ENCODE results near the gene MRPS18B.

The MRPS18B gene

DNA sequence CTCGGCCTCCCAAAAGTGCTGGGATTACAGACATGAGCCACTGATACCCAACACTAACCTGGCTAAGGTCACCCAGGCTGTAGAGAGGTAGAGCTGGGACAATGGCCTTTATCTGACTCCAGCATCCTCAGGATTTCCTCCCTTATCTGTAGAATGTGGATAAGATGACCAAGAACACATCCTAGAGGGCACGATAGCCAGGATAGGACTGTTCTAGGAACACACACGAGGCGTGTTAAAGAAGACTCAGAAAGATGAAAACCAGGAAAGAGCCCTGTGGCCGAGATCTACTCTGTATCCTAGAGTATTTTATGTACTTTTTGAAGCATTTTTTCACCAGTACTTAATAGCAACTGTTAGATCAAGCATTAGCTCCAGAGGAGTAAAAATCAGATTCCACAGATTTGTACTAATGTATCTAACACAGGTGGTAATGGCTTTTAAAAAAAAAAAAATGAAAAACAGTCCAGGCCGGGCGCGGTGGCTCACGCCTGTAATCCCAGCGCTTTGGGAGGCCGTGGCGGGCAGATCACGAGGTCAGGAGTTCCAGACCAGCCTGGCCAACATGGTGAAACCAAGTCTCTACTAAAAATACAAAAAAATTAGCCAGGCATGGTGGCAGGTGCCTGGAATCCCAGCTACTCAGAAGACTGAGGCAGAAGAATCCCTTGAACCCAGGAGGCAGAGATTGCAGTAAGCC is 17.9 kb upstream of the MRPS18B start:
- peak overlapping the region; percentile 97 for H3K27ac Mint-ChIP-seq
- H3K27me3 Mint-ChIP-seq (ENCODE audit: low read depth, poor library complexity) = peaks cover 3% of the 10 kb centered on the region
- no peak overlapping the region for H3K4me3 Mint-ChIP-seq
- H3K4me1 Mint-ChIP-seq = peaks cover 5% of the 10 kb centered on the region
- TF ChIP-seq, protein P1, sequence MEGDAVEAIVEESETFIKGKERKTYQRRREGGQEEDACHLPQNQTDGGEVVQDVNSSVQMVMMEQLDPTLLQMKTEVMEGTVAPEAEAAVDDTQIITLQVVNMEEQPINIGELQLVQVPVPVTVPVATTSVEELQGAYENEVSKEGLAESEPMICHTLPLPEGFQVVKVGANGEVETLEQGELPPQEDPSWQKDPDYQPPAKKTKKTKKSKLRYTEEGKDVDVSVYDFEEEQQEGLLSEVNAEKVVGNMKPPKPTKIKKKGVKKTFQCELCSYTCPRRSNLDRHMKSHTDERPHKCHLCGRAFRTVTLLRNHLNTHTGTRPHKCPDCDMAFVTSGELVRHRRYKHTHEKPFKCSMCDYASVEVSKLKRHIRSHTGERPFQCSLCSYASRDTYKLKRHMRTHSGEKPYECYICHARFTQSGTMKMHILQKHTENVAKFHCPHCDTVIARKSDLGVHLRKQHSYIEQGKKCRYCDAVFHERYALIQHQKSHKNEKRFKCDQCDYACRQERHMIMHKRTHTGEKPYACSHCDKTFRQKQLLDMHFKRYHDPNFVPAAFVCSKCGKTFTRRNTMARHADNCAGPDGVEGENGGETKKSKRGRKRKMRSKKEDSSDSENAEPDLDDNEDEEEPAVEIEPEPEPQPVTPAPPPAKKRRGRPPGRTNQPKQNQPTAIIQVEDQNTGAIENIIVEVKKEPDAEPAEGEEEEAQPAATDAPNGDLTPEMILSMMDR (IDR thresholded peaks at IDR 0.05) = no peak
- peaks cover 56% of the 10 kb centered on the region for H3K36me3 Mint-ChIP-seq (ENCODE audit: low read depth)
- no peaks in the 10 kb centered on the region for H3K9me3 Mint-ChIP-seq
- no peak for DNase-seq

DNA sequence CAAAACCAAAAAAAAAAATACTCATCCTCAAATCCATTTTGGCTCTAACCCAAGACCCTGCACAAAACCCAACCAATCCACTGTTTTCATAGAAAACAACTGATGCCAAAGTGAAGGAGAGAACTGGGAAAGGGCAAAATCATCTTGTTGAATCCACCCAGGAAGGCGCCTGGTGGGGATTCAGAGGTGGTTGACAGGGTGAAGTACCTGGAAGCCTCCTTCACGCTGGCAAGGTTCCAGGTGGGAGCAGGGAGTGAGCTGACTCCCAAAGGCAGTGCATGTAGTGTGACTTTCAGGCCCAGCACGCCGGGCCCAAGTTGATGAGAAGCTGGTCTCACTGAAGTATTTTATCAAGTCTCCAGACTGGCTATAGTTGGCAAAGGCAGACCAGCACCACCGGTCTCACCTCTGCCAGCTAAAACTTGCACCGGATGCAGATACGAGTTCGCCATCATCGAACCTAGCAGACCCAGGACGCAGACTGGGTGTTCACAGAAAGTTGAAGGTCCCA is 17.1 kb upstream of the MRPS18B start:
- no peak for DNase-seq
- peaks cover 5% of the 10 kb centered on the region for H3K4me1 Mint-ChIP-seq
- no peak overlapping the region for H3K4me3 Mint-ChIP-seq
- peaks cover 58% of the 10 kb centered on the region for H3K36me3 Mint-ChIP-seq (ENCODE audit: low read depth)
- H3K9me3 Mint-ChIP-seq = no peaks in the 10 kb centered on the region
- peak overlapping the region; percentile 64 for H3K27ac Mint-ChIP-seq
- peaks cover 3% of the 10 kb centered on the region for H3K27me3 Mint-ChIP-seq (ENCODE audit: low read depth, poor library complexity)
- TF ChIP-seq, protein P1 (IDR thresholded peaks at IDR 0.05) = no peak

DNA sequence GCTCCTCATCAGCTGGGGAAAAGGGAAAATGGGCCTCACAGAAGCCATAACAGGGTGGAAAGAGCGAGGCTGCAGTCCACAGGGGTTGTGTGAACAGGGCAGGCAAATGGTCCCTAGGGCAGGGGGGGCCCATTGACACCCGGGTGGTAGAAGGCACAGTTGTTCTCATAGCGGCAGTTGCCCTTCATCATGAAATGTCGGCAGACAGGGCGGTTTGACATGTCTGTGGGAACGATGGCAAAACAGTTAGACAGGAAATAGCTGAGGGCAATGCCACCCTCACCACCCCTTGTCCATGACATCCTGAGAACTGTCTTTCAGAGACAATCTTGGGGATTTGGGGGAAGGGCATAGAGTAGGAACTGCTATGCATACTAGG is 16.2 kb upstream of the MRPS18B start:
- no peaks in the 10 kb centered on the region for H3K27me3 Mint-ChIP-seq (ENCODE audit: low read depth, poor library complexity)
- H3K4me3 Mint-ChIP-seq = no peak overlapping the region
- peaks cover 65% of the 10 kb centered on the region for H3K36me3 Mint-ChIP-seq (ENCODE audit: low read depth)
- no peak for DNase-seq
- H3K4me1 Mint-ChIP-seq = peaks cover 5% of the 10 kb centered on the region
- no peaks in the 10 kb centered on the region for H3K9me3 Mint-ChIP-seq
- H3K27ac Mint-ChIP-seq = peak overlapping the region; percentile 80
- TF ChIP-seq, protein P1 (IDR thresholded peaks at IDR 0.05) = no peak

DNA sequence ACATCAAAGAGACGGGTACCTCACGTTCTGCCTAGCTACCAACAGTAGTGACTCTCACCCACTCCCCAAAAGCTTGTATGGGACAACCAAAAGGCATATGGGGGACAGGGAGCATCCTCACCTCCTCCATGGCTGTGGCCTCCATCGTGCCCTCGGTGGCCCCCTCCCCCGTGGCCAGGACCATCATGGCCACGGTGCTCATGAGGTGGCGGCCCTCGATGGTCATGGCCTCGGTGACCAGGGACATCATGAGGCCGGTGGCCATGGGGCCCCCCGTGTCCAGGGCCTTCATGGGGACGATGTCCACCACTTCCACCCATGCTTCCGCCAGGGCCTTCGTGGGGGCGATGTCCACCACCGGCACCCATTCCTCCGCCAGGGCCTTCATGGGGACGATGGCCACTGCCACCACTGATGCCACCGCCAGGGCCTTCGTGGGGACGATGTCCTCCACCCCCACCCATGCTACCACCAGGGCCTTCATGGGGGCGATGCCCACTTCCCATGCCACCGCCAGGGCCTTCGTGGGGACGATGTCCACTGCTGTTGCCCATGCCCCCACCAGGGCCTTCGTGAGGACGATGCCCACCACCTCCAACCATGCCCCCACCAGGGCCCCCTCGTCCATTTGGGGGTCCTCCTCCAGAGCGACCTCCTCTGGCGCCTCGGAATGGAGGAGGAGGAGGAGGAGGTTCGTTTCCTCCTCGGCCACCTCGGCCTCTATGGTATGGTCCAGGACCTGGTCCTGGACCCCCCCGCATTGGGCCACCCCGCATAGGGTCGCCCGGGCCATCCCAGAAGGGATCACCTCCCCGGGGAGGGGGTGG is 15.6 kb upstream of the MRPS18B start:
- Mint-ChIP-seq H3K9me3 (no peaks in the 10 kb centered on the region), H3K27me3 (ENCODE audit: low read depth, poor library complexity) (no peaks in the 10 kb centered on the region), H3K27ac (peak overlapping the region; percentile 80), H3K4me1 (peaks cover 5% of the 10 kb centered on the region), H3K36me3 (ENCODE audit: low read depth) (peaks cover 68% of the 10 kb centered on the region), H3K4me3 (no peak overlapping the region)
- no peak for DNase-seq
- TF ChIP-seq, protein P1 (IDR thresholded peaks at IDR 0.05) = no peak

DNA sequence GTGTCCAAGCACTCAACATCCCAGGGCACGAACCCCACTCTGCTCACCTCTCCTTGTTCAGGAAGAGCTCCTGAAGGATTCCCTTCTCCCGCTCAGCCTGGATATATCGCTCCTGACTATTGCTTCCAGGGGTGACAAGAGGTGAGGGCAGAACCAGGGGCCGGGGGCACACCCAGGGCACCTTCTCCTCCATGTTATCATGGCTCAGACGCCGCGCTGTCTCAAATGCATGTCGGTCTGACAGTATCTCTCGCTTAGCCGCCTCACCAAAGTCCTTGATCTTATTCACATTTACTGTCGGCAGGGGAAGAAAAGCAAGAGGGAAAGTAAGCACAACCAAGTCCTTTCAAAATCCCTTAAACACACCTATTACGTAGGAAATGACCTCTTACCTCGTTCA is 13.7 kb upstream of the MRPS18B start:
- TF ChIP-seq, protein P1 (IDR thresholded peaks at IDR 0.05) = no peak
- Mint-ChIP-seq H3K36me3 (ENCODE audit: low read depth) (peaks cover 82% of the 10 kb centered on the region), H3K27me3 (ENCODE audit: low read depth, poor library complexity) (no peaks in the 10 kb centered on the region), H3K9me3 (no peaks in the 10 kb centered on the region), H3K27ac (no peak overlapping the region), H3K4me3 (no peak overlapping the region), H3K4me1 (peaks cover 5% of the 10 kb centered on the region)
- DNase-seq = no peak
